Measurements from ENCODE around the gene ABCG2.

ABCG2 gene

GRCh38 chr4:88107406-88108107 lies 50.9 kb downstream of the ABCG2 start:
- no peak for DNase-seq (ENCODE audit: insufficient read length, low spot score)
- FAIRE-seq, result no peak
- TF ChIP-seq SPI1 (IDR thresholded peaks at IDR 0.05; ENCODE audit: low read depth, low read length), result no peak
- TF ChIP-seq TAF1 (IDR thresholded peaks at IDR 0.05; ENCODE audit: low read depth, low read length), result no peak
- no peak for TF ChIP-seq POLR2AphosphoS5 (IDR thresholded peaks at IDR 0.05; ENCODE audit: low read depth, low read length)
- no peak for TF ChIP-seq POLR2A (IDR thresholded peaks at IDR 0.05; ENCODE audit: low read depth, low read length)
- TF ChIP-seq POU2F2 (IDR thresholded peaks at IDR 0.05; ENCODE audit: low read depth, low read length), result no peak
- TF ChIP-seq PAX5 (IDR thresholded peaks at IDR 0.05; ENCODE audit: insufficient read depth, low read length, severe bottlenecking), result no peak

GRCh38 chr4:88106205-88106604 lies 52.2 kb downstream of the ABCG2 start:
- no peak for DNase-seq (ENCODE audit: insufficient read length, low spot score)
- TF ChIP-seq SPI1 (IDR thresholded peaks at IDR 0.05; ENCODE audit: low read depth, low read length) (no peak), PAX5 (IDR thresholded peaks at IDR 0.05; ENCODE audit: insufficient read depth, low read length, severe bottlenecking) (no peak), POU2F2 (IDR thresholded peaks at IDR 0.05; ENCODE audit: low read depth, low read length) (no peak), POLR2A (IDR thresholded peaks at IDR 0.05; ENCODE audit: low read depth, low read length) (no peak), TAF1 (IDR thresholded peaks at IDR 0.05; ENCODE audit: low read depth, low read length) (no peak), POLR2AphosphoS5 (IDR thresholded peaks at IDR 0.05; ENCODE audit: low read depth, low read length) (no peak)
- FAIRE-seq, result no peak

DNA sequence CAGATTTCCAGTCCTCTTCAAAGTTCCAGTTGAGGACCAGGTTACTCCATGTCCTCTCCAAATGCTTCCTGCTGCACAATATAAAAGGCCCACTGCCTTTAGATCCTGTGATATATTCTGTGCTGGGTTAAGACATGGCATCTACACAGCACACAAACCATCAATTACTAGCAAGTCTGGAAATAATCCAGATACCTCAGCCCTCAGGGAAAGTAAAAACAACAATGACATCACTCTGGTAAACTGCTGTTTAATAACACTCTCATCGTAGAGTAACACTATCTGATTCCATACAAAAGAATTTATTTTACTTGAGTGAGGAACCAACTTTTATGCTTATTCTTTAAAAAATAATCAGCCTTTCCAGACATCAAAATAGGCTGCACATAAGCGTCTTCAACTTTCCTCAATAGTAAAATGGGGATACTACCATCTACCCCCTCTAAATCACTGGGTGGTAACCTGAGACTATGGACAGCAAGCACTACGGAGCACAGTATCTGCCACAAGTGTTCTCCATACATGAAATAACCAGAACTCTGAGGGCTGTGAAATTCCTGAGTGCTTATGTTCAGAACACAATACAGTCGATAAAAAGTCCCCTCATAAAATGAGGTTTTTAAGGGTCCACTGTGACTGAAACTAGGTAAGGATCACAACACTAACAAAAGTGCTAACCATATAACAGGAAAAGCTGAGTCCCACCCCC lies 53.4 kb downstream of the ABCG2 start:
- TF ChIP-seq POLR2AphosphoS5 (IDR thresholded peaks at IDR 0.05; ENCODE audit: low read depth, low read length), result no peak
- TF ChIP-seq POU2F2 (IDR thresholded peaks at IDR 0.05; ENCODE audit: low read depth, low read length), result no peak
- TF ChIP-seq SPI1 (IDR thresholded peaks at IDR 0.05; ENCODE audit: low read depth, low read length), result no peak
- no peak for TF ChIP-seq PAX5 (IDR thresholded peaks at IDR 0.05; ENCODE audit: insufficient read depth, low read length, severe bottlenecking)
- TF ChIP-seq TAF1 (IDR thresholded peaks at IDR 0.05; ENCODE audit: low read depth, low read length), result no peak
- no peak for TF ChIP-seq POLR2A (IDR thresholded peaks at IDR 0.05; ENCODE audit: low read depth, low read length)
- no peak for FAIRE-seq

DNA sequence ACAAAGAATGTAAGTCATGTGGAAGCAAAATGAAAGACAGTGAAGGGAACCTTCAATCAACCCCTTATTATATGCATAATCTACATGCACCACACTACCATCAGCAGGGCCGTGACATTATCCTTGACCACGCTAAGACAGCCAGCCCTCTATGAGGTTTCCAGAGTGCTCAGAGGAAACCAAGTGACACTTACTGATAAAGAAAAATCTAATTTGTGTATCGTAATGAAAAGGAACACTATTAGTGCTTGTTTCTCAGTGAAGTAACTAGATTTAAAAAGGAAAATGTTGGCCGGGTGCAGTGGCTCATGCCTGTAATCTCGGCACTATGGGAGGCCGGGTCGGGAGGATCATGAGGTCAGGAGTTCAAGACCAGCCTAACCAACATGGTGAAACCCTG lies 56.4 kb downstream of the ABCG2 start:
- no peak for DNase-seq (ENCODE audit: insufficient read length, low spot score)
- no peak for FAIRE-seq
- TF ChIP-seq TAF1 (IDR thresholded peaks at IDR 0.05; ENCODE audit: low read depth, low read length) (no peak), POU2F2 (IDR thresholded peaks at IDR 0.05; ENCODE audit: low read depth, low read length) (no peak), PAX5 (IDR thresholded peaks at IDR 0.05; ENCODE audit: insufficient read depth, low read length, severe bottlenecking) (no peak)

More for the DNA sequence above, 53.4 kb downstream of the ABCG2 start:
- DNase-seq (ENCODE audit: insufficient read length, low spot score), result no peak

DNA sequence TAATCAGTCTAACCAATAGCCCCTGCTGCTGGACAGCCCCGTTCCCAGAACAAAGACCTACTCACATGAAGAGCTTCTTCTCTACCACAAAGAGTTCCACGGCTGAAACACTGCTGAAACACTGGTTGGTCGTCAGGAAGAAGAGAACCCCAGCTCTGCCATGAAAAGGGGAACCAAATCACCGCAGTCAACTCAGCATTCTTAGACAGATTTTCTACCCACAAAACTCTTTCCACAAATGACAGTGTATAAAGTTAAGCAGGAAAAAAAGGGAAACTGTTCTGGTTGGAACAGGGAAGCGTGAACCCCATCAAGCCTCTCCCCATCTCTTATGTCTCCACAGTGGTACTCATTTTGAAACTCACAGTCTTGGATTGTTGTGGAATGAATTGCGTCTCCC lies 57.3 kb downstream of the ABCG2 start:
- DNase-seq (ENCODE audit: insufficient read length, low spot score) (no peak), FAIRE-seq (no peak)
- no peak for TF ChIP-seq POU2F2 (IDR thresholded peaks at IDR 0.05; ENCODE audit: low read depth, low read length)
- TF ChIP-seq POLR2A (IDR thresholded peaks at IDR 0.05; ENCODE audit: low read depth, low read length), result no peak
- no peak for TF ChIP-seq SPI1 (IDR thresholded peaks at IDR 0.05; ENCODE audit: low read depth, low read length)
- TF ChIP-seq POLR2AphosphoS5 (IDR thresholded peaks at IDR 0.05; ENCODE audit: low read depth, low read length), result no peak
- TF ChIP-seq TAF1 (IDR thresholded peaks at IDR 0.05; ENCODE audit: low read depth, low read length), result no peak
- TF ChIP-seq PAX5 (IDR thresholded peaks at IDR 0.05; ENCODE audit: insufficient read depth, low read length, severe bottlenecking), result no peak

DNA sequence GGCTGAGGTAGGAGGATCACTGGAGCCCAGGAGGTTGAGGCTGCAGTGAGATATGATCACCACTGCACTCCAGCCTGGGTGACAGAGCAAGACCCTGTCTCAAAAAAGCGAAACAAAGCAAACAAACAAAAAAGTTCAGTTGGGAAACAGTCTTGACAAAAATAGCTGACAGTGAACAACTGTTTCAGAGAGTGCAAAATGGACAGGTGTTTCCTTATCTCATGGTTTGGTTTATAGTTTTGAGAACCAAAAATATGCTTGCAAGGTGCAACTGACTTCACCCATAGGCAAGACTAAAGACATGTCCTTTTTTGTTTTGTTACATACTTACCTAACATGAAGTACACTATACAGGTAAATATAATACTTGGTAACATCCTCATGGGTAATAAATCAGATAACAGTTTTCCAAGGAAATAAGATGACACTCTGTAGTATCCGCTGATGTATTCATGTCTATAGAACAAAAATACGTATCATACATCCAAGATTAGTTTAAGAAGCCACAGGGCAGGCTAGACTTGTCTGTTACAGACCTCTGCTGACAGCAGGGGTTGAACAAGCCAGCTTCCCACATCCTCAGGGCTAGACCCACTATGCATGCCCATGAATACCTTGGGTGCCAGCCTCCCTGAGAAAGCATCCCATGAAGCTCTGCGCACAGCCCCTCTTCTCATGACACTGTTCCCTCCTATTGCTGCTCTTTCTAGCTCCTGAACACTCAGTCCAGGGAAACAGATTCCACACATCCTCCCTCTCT lies 59.3 kb downstream of the ABCG2 start:
- FAIRE-seq (no peak), DNase-seq (ENCODE audit: insufficient read length, low spot score) (no peak)
- TF ChIP-seq PAX5 (IDR thresholded peaks at IDR 0.05; ENCODE audit: insufficient read depth, low read length, severe bottlenecking) (no peak), SPI1 (IDR thresholded peaks at IDR 0.05; ENCODE audit: low read depth, low read length) (no peak), TAF1 (IDR thresholded peaks at IDR 0.05; ENCODE audit: low read depth, low read length) (no peak), POLR2AphosphoS5 (IDR thresholded peaks at IDR 0.05; ENCODE audit: low read depth, low read length) (no peak), POU2F2 (IDR thresholded peaks at IDR 0.05; ENCODE audit: low read depth, low read length) (no peak), POLR2A (IDR thresholded peaks at IDR 0.05; ENCODE audit: low read depth, low read length) (no peak)

- no peak for DNase-seq (ENCODE audit: insufficient read length, low spot score)
- no peak for FAIRE-seq
- TF ChIP-seq PAX5 (IDR thresholded peaks at IDR 0.05; ENCODE audit: insufficient read depth, low read length, severe bottlenecking), result no peak
- TF ChIP-seq TAF1 (IDR thresholded peaks at IDR 0.05; ENCODE audit: low read depth, low read length), result no peak
- no peak for TF ChIP-seq SPI1 (IDR thresholded peaks at IDR 0.05; ENCODE audit: low read depth, low read length)
- TF ChIP-seq POLR2A (IDR thresholded peaks at IDR 0.05; ENCODE audit: low read depth, low read length), result no peak
Measured at GRCh38 chr4:88097781-88098180, 60.7 kb downstream of the ABCG2 start.

GRCh38 chr4:88097301-88097700 lies 61.1 kb downstream of the ABCG2 start:
- DNase-seq (ENCODE audit: insufficient read length, low spot score) (no peak), FAIRE-seq (no peak)
- TF ChIP-seq POU2F2 (IDR thresholded peaks at IDR 0.05; ENCODE audit: low read depth, low read length), result no peak
- no peak for TF ChIP-seq SPI1 (IDR thresholded peaks at IDR 0.05; ENCODE audit: low read depth, low read length)
- no peak for TF ChIP-seq POLR2A (IDR thresholded peaks at IDR 0.05; ENCODE audit: low read depth, low read length)
- TF ChIP-seq TAF1 (IDR thresholded peaks at IDR 0.05; ENCODE audit: low read depth, low read length), result no peak
- no peak for TF ChIP-seq POLR2AphosphoS5 (IDR thresholded peaks at IDR 0.05; ENCODE audit: low read depth, low read length)
- TF ChIP-seq PAX5 (IDR thresholded peaks at IDR 0.05; ENCODE audit: insufficient read depth, low read length, severe bottlenecking), result no peak

GRCh38 chr4:88093874-88094273 lies 64.6 kb downstream of the ABCG2 start:
- DNase-seq (ENCODE audit: insufficient read length, low spot score), result no peak
- FAIRE-seq, result no peak
- TF ChIP-seq POLR2AphosphoS5 (IDR thresholded peaks at IDR 0.05; ENCODE audit: low read depth, low read length) (no peak), PAX5 (IDR thresholded peaks at IDR 0.05; ENCODE audit: insufficient read depth, low read length, severe bottlenecking) (no peak), TAF1 (IDR thresholded peaks at IDR 0.05; ENCODE audit: low read depth, low read length) (no peak), SPI1 (IDR thresholded peaks at IDR 0.05; ENCODE audit: low read depth, low read length) (no peak), POU2F2 (IDR thresholded peaks at IDR 0.05; ENCODE audit: low read depth, low read length) (no peak), POLR2A (IDR thresholded peaks at IDR 0.05; ENCODE audit: low read depth, low read length) (no peak)
